Pancreas (tissue), 10 donors: Measurements from ENCODE around the gene ANKRD24. TPM values are rescaled to one million over a fixed set of nuclear protein-coding genes. Genes with fewer than 3 reads are reported as not detected.

ENCODE experiments used
- ATAC-seq, 4 donors: fragments of 200-7000 bp; cut with Tn5 transposase; one replicate each; pipeline versions ENCODE4 v1.8.0 to v1.9.1; 2020; ENCODE audit warnings: mild to moderate bottlenecking in 4 of 4, moderate library complexity in 4 of 4
- DNase-seq, 6 donors: peaks; one replicate each; pipeline ENCODE4 v3.0.0-alpha.2; 2020
- FAIRE-seq: peaks from 2 replicates; lab custom pipeline; 2012; peaks lifted over from hg19 to GRCh38; lab: Jason Lieb, UNC
- H3K27ac ChIP-seq, 4 donors: fragments of 200-600 bp; sonication (generic); 1 replicate in 3 of 4; 2 replicates in 1 of 4; pipeline versions ENCODE4 v1.5.0 to v1.8.0; 2020
- H3K27me3 ChIP-seq, 4 donors: fragments of 200-600 bp; one replicate each; pipeline ENCODE4 v1.8.0; 2021
- H3K36me3 ChIP-seq, 3 donors: fragments of 200-600 bp; sonication (generic) in 1 of 3; one replicate each; pipeline versions ENCODE4 v1.5.0 to v1.8.0; 2020 to 2021
- H3K4me1 ChIP-seq, 3 donors: fragments of 200-600 bp; one replicate each; pipeline ENCODE4 v1.8.0; 2021
- H3K4me3 ChIP-seq, 4 donors: fragments of 200-600 bp; sonication (generic) in 2 of 4; one replicate each; pipeline versions ENCODE4 v1.5.0 to v1.8.0; 2020 to 2021
- H3K9me3 ChIP-seq, 4 donors: fragments of 200-600 bp; one replicate each; pipeline ENCODE4 v1.8.0; 2021
- WGBS, 2 donors: extraction: QIAGEN DNeasy Blood & Tissue Kit; methylation state at CpG; one replicate each; pipeline ENCODE4 v1.1.7; 2013; 5-methylcytosine and 5-hydroxymethylcytosine counted together
- intact Hi-C, 3 donors: fragments of 100-400 bp; cut with DNase I; formaldehyde crosslinking; loops; one replicate each; pipeline versions ENCODE4 v1.11.1 to v1.14.2; 2022
- polyA plus RNA-seq, 2 donors: library from polyadenylated mRNA; stranded (reverse); fragments of 200-250 nt; gene quantifications; one replicate each; pipeline ENCODE4 v1.2.3, GENCODE V29; 2013
- total RNA-seq, 6 donors: library from RNA; stranded (reverse); fragmentation: NEBNext Ultra II Directional in 4 of 6; extraction: Animal tissue kit (Norgen Biotek cat#: 25700) in 4 of 6; gene quantifications; one replicate each; pipeline versions ENCODE4 v1.2.1 to v1.2.4, GENCODE V29; 2021 to 2023
- TF ChIP-seq, protein P1 (sequence below), 4 donors: fragments of 200-600 bp; sonication (generic) in 3 of 4; IDR thresholded peaks; one replicate each; pipeline versions ENCODE4 v1.5.0 to v1.8.0; 2021; ENCODE audit warnings: antibody characterized with exemption in 4 of 4
- donor health status: healthy with polysubstance abuse.
- donor health status: DM: no; HTN: no; CAD: no; lungs with moderate emphysema.
- donor health status: DM: no; HTN: no; CAD: no.
- donor health status: control.
- donor health status: control.
- donor health status: Bipolar disorder and iron deficiency.
- donor health status: DM: yes; HTN: yes; CAD: no.
- donor health status: DM: no; HTN: no; CAD: no.
- donor health status: DM: no; HTN: no; CAD: no.
- donor health status: DM: yes; HTN: yes; CAD: no.

ANKRD24 gene
- total and polyA plus RNA-seq, 8 donors, result 0.70 to 14.2 (median 1.9) TPM

- ATAC-seq, result peak in 1 of 4 donors; percentile 17
- 35 to 52% methylated on average over 11 of the region's 11 CpGs for WGBS, 2 donors
Measured at GRCh38 chr19:4173479-4174212, 8.8 kb upstream of the ANKRD24 start.

GRCh38 chr19:4174213-4174894 lies 8.1 kb upstream of the ANKRD24 start:
- H3K27me3 ChIP-seq, result no peaks in the 10 kb centered on the region
- WGBS, 2 donors, result 82 to 90% methylated on average over 20 to 21 of the region's 21 CpGs
- DNase-seq (no peak), ATAC-seq (peak in 1 of 4 donors; percentile 6), FAIRE-seq (no peak)
- no peaks in the 10 kb centered on the region for H3K9me3 ChIP-seq
- no peaks in the 10 kb centered on the region for H3K4me1 ChIP-seq
- H3K36me3 ChIP-seq, result peaks cover 0 to 27% (median 0%) of the 10 kb centered on the region in 3 donors
- H3K27ac ChIP-seq, result no peak overlapping the region
- TF ChIP-seq, protein P1, sequence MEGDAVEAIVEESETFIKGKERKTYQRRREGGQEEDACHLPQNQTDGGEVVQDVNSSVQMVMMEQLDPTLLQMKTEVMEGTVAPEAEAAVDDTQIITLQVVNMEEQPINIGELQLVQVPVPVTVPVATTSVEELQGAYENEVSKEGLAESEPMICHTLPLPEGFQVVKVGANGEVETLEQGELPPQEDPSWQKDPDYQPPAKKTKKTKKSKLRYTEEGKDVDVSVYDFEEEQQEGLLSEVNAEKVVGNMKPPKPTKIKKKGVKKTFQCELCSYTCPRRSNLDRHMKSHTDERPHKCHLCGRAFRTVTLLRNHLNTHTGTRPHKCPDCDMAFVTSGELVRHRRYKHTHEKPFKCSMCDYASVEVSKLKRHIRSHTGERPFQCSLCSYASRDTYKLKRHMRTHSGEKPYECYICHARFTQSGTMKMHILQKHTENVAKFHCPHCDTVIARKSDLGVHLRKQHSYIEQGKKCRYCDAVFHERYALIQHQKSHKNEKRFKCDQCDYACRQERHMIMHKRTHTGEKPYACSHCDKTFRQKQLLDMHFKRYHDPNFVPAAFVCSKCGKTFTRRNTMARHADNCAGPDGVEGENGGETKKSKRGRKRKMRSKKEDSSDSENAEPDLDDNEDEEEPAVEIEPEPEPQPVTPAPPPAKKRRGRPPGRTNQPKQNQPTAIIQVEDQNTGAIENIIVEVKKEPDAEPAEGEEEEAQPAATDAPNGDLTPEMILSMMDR (IDR thresholded peaks at IDR 0.05), result no peak
- H3K4me3 ChIP-seq, result no peak overlapping the region
- intact Hi-C loops, result no loop called here

More at GRCh38 chr19:4173479-4174212, 8.8 kb upstream of the ANKRD24 start:
- Histone ChIP-seq H3K27me3 (no peaks in the 10 kb centered on the region), H3K9me3 (no peaks in the 10 kb centered on the region), H3K4me3 (no peak overlapping the region), H3K27ac (no peak overlapping the region), H3K36me3 (peaks cover 0 to 23% (median 0%) of the 10 kb centered on the region in 3 donors), H3K4me1 (no peaks in the 10 kb centered on the region)
- intact Hi-C loops, result no loop called here
- FAIRE-seq, result no peak
- TF ChIP-seq, protein P1 (IDR thresholded peaks at IDR 0.05), result no peak
- no peak for DNase-seq

DNA sequence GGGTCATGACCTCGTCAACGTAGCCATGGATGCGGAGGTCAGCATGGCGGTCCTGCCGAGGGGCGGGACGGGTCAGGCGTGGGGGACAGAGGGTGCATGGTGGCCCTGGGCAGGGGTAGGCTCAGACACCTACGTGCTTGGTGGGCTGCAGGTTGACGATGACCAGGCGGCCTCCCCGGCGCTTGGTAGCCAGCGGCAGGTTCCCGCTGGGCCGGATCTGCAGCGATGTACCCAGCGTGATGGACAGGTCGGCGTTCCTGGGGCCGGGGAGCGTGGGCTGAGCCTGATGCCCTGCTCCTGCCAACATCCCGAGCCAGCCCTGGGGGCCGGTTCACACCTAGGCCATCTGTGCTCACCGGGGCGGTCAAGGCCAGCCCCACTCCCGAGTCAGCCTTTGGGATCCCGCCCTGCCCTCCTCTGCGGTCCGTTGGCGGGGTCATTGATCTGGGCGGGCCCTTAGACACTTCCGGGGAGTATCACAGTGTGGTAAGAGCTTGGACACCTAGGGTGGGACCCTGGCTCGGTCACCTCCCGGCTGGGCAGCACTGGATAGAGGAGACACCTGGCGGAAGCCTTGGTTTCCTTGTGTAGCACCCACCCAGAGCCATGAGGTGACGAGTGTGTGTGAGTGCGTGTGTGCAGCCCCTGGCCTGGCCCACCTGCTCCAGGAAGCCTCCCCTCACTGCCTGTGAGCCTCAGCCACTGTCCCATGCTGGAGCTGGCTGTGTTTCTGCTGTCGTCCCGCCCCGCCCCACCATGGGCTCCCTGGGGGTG lies 7.4 kb upstream of the ANKRD24 start:
- Histone ChIP-seq H3K4me3 (no peak overlapping the region), H3K36me3 (peaks cover 0 to 27% (median 0%) of the 10 kb centered on the region in 3 donors), H3K4me1 (no peaks in the 10 kb centered on the region), H3K27me3 (no peaks in the 10 kb centered on the region), H3K9me3 (no peaks in the 10 kb centered on the region), H3K27ac (no peak overlapping the region)
- TF ChIP-seq, protein P1 (IDR thresholded peaks at IDR 0.05), result no peak
- FAIRE-seq (no peak), DNase-seq (no peak), ATAC-seq (no peak)
- 88 to 89% methylated on average over 35 to 41 of the region's 41 CpGs for WGBS, 2 donors
- intact Hi-C loops, result no loop called here

DNA sequence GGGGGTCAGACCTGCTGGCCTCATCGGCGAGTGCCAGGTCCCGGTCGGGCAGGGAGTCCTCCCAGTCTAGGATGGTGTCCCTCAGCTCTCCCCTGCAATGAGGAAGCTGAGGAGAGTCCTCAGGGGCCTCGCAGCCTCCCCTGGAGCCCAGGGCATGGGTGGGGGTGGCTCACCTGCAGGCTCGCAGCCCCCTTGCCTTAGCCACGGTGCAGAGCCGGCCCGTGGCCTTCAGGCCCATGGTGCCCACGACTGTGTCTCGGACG lies 6.9 kb upstream of the ANKRD24 start:
- Histone ChIP-seq H3K9me3 (no peaks in the 10 kb centered on the region), H3K4me3 (no peak overlapping the region), H3K36me3 (peaks cover 0 to 27% (median 0%) of the 10 kb centered on the region in 3 donors), H3K4me1 (peaks cover 0 to 2% (median 0%) of the 10 kb centered on the region in 3 donors), H3K27me3 (no peaks in the 10 kb centered on the region), H3K27ac (no peak overlapping the region)
- intact Hi-C loops, result no loop called here
- 90 to 92% methylated on average over 12 of the region's 12 CpGs for WGBS, 2 donors
- DNase-seq (no peak), FAIRE-seq (no peak), ATAC-seq (no peak)
- TF ChIP-seq, protein P1 (IDR thresholded peaks at IDR 0.05), result no peak
